T-helper 2 cell (primary cell): ENCODE results near the gene FLT4.

Experiments
- DNase-seq, 5 experiments: peaks; one replicate each; pipeline versions ENCODE4 v3.0.0 to v3.0.0-alpha.2; 2012 to 2022

Gene FLT4

GRCh38 chr5:180625791-180626660, 23.4 kb downstream of the FLT4 start:
- no peak for DNase-seq

GRCh38 chr5:180625125-180625790, 24.1 kb downstream of the FLT4 start:
- no peak for DNase-seq

- DNase-seq: no peak
These were observed 24.8 kb downstream of the FLT4 start for GRCh38 chr5:180624587-180624986.

GRCh38 chr5:180623844-180624243, 25.6 kb downstream of the FLT4 start:
- DNase-seq: no peak

GRCh38 chr5:180623411-180623834, 26.0 kb downstream of the FLT4 start:
- no peak for DNase-seq

- DNase-seq: no peak
These were observed 26.5 kb downstream of the FLT4 start for GRCh38 chr5:180622910-180623309.

GRCh38 chr5:180621311-180621710, 28.1 kb downstream of the FLT4 start:
- no peak for DNase-seq

GRCh38 chr5:180620014-180620413, 29.4 kb downstream of the FLT4 start:
- no peak for DNase-seq

GRCh38 chr5:180619563-180619915, 29.9 kb downstream of the FLT4 start:
- DNase-seq: no peak

- peak in 2 of 5 experiments; percentile 10 to 61 for DNase-seq
These were observed 30.4 kb downstream of the FLT4 start for GRCh38 chr5:180618829-180619562.

GRCh38 chr5:180618487-180618828, 30.9 kb downstream of the FLT4 start:
- DNase-seq: no peak

- no peak for DNase-seq
These were observed 35.6 kb downstream of the FLT4 start for GRCh38 chr5:180613814-180614188.

- no peak for DNase-seq
These were observed 36.1 kb downstream of the FLT4 start for GRCh38 chr5:180613188-180613813.

- no peak for DNase-seq
These were observed 36.7 kb downstream of the FLT4 start for GRCh38 chr5:180612683-180613082.

GRCh38 chr5:180611140-180611850, 38.1 kb downstream of the FLT4 start:
- no peak for DNase-seq

- DNase-seq: no peak
These were observed 39.4 kb downstream of the FLT4 start for GRCh38 chr5:180609817-180610550.

- no peak for DNase-seq
These were observed 40.0 kb downstream of the FLT4 start for GRCh38 chr5:180609386-180609785.

- DNase-seq: no peak
These were observed 40.7 kb downstream of the FLT4 start for GRCh38 chr5:180608572-180609310.

GRCh38 chr5:180607861-180608571, 41.4 kb downstream of the FLT4 start:
- DNase-seq: peak in 1 of 5 experiments; percentile 65

GRCh38 chr5:180606215-180606785, 43.1 kb downstream of the FLT4 start:
- DNase-seq: peak in 1 of 5 experiments; percentile 2
